Mesendoderm (in vitro differentiated cells): Measurements from ENCODE around the gene FTCD.

ENCODE experiments used
- DNase-seq: peaks from one replicate; pipeline ENCODE4 v3.0.0; 2013
- H2AK5ac ChIP-seq: 2 replicates; pipeline ENCODE4 v1.6.1; 2013; ENCODE audit warnings: low read length, inconsistent platforms
- H2BK120ac ChIP-seq: 2 replicates; pipeline ENCODE4 v1.6.1; 2013; ENCODE audit warnings: low read depth, mild to moderate bottlenecking, low read length, moderate library complexity, mixed read lengths
- H2BK15ac ChIP-seq: replicated peaks from 2 replicates; pipeline ENCODE4 v1.6.1; 2013; ENCODE audit warnings: low read depth, mild to moderate bottlenecking, moderate library complexity
- H2BK5ac ChIP-seq: 2 replicates; pipeline ENCODE4 v1.6.1; 2013; ENCODE audit warnings: low read length, inconsistent platforms
- H3K18ac ChIP-seq: 2 replicates; pipeline ENCODE4 v1.6.1; 2013; ENCODE audit warnings: mild to moderate bottlenecking, low read length, mixed read lengths
- H3K23ac ChIP-seq: one replicate; pipeline ENCODE4 v1.6.1; 2013; ENCODE audit warnings: low read length
- H3K27ac ChIP-seq: 2 replicates; pipeline ENCODE4 v1.5.1; 2013; ENCODE audit warnings: low read depth, mild to moderate bottlenecking, inconsistent platforms, low read length, moderate library complexity
- H3K27me3 ChIP-seq: 2 replicates; pipeline ENCODE4 v1.6.1; 2013; ENCODE audit warnings: low read length, control low read depth, mild to moderate bottlenecking, inconsistent platforms; ENCODE audit not compliant: insufficient read depth, poor library complexity
- H3K36me3 ChIP-seq: 2 replicates; pipeline ENCODE4 v1.6.1; 2013; ENCODE audit warnings: low read length, inconsistent platforms; ENCODE audit not compliant: control insufficient read depth, insufficient read depth
- H3K4ac ChIP-seq: one replicate; pipeline ENCODE4 v1.6.1; 2013; ENCODE audit warnings: low read depth, mild to moderate bottlenecking, low read length, moderate library complexity
- H3K4me1 ChIP-seq: 2 replicates; pipeline ENCODE4 v1.6.1; 2013; ENCODE audit warnings: low read depth, low read length, inconsistent platforms; ENCODE audit not compliant: control insufficient read depth
- H3K4me2 ChIP-seq: 2 replicates; pipeline ENCODE4 v1.6.1; 2013; ENCODE audit warnings: low read length
- H3K4me3 ChIP-seq: 2 replicates; pipeline ENCODE4 v1.5.1; 2013; ENCODE audit warnings: mild to moderate bottlenecking, low read length
- H3K56ac ChIP-seq: one replicate; pipeline ENCODE4 v1.6.1; 2013; ENCODE audit warnings: low read length
- H3K79me1 ChIP-seq: 2 replicates; pipeline ENCODE4 v1.6.1; 2013; ENCODE audit warnings: low read length, inconsistent platforms
- H3K79me2 ChIP-seq: 2 replicates; pipeline ENCODE4 v1.6.1; 2013; ENCODE audit warnings: mild to moderate bottlenecking, low read length; ENCODE audit not compliant: control insufficient read depth, insufficient read depth
- H3K9ac ChIP-seq: 2 replicates; pipeline ENCODE4 v1.6.1; 2013; ENCODE audit warnings: low read length, inconsistent platforms
- H4K5ac ChIP-seq: one replicate; pipeline ENCODE4 v1.6.1; 2013; ENCODE audit warnings: low read length
- H4K8ac ChIP-seq: one replicate; pipeline ENCODE4 v1.6.1; 2013; ENCODE audit warnings: low read depth, mild to moderate bottlenecking, control low read depth, low read length, moderate library complexity
- WGBS: extraction: QIAGEN DNeasy Blood & Tissue Kit; methylation state at CpG from one replicate; pipeline ENCODE4 v1.1.7; 2013; ENCODE audit warnings: low lambda C conversion rate, missing lambda C conversion rate; ENCODE audit not compliant: insufficient coverage; ENCODE audit errors: extremely low coverage; 5-methylcytosine and 5-hydroxymethylcytosine counted together

FTCD gene

DNA sequence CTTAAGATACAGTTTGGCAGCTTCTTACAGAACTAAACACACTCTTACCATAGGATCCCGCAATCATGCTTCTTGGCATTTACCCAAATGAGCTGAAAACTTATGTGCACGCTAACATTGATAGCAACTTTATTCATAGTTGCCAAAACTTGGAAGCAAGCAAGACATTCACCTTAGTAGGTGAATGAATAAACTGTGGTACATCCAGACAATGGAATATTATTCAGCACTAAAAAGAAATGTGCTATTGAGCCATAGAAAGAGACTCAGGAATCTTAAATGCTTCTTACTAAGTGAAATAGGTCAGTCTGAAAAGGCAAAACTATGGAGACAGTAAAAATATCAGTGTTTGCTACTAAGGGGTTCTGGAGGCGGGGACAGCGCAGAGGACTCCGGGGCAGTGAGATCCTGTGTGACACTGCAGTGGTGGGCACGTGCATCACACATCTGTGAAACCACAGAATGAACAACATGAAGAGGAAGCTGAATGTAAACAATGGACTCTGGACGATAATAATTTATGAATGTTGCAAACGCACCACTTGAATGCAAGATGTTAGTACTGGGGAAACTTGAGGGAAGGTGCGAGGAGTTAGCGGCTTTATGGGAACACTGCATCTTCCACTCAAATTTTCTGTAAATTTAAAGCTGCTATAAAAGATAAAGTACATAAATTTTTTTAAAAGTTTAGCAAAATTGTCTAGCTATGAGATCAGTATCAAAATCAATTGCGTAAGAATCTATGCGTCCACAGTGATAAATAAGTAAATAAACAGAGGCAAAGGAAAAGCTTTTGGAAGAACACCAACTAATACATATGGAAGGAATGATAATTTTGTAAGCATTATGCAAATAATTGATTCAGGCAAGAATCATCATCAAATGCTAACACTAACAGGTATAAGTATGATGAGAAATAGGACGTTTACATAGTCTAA is 44.3 kb upstream of the FTCD start:
- Histone ChIP-seq H2BK15ac (no peak overlapping the region), H4K8ac (no peak overlapping the region), H4K5ac (no peak overlapping the region), H3K27me3 (no peaks in the 10 kb centered on the region), H3K4ac (no peak overlapping the region), H3K4me1 (no peaks in the 10 kb centered on the region), H3K27ac (no peak overlapping the region), H3K4me3 (no peak overlapping the region), H3K23ac (no peak overlapping the region), H3K9ac (no peak overlapping the region), H3K18ac (no peak overlapping the region), H3K56ac (no peak overlapping the region), H2BK120ac (no peak overlapping the region), H2AK5ac (no peak overlapping the region), H3K79me2 (no peaks in the 10 kb centered on the region), H2BK5ac (no peak overlapping the region), H3K4me2 (no peak overlapping the region), H3K79me1 (no peaks in the 10 kb centered on the region), H3K36me3 (peaks cover 19% of the 10 kb centered on the region)
- no CpG with 5 or more reads among the region's 13 CpGs for WGBS
- DNase-seq = no peak

DNA sequence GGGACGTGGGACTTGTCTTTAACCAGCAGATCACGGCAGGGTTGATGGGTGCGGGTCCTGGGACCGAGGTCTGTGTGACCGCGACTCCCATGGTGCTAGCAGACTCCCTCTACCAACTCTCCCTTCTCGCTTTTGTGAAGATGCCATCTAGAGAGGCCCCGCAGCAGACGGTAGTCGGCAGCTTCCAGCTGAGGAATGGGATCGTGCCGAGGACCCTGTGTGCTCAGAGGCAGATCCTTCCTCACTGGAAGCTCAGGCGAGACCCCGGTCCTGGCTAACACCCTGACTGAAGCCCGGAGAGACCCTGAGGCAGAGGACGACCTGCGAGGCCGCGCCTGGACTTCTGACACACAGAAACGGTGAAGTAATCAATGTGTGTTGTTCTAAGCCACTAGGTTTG is 41.4 kb upstream of the FTCD start:
- no peak overlapping the region for H3K4ac ChIP-seq
- H3K4me2 ChIP-seq = no peak overlapping the region
- DNase-seq = no peak
- no peak overlapping the region for H3K56ac ChIP-seq
- no peak overlapping the region for H2AK5ac ChIP-seq
- H3K18ac ChIP-seq = no peak overlapping the region
- H4K5ac ChIP-seq = no peak overlapping the region
- H3K79me1 ChIP-seq = no peaks in the 10 kb centered on the region
- no peak overlapping the region for H2BK15ac ChIP-seq
- H3K4me3 ChIP-seq = no peak overlapping the region
- peaks cover 26% of the 10 kb centered on the region for H3K36me3 ChIP-seq
- H4K8ac ChIP-seq = no peak overlapping the region
- no peak overlapping the region for H2BK5ac ChIP-seq
- H3K27me3 ChIP-seq = no peaks in the 10 kb centered on the region
- no peak overlapping the region for H3K27ac ChIP-seq
- H2BK120ac ChIP-seq = no peak overlapping the region
- H3K4me1 ChIP-seq = no peaks in the 10 kb centered on the region
- no peak overlapping the region for H3K9ac ChIP-seq
- H3K79me2 ChIP-seq = no peaks in the 10 kb centered on the region
- WGBS = no CpG with 5 or more reads among the region's 20 CpGs
- no peak overlapping the region for H3K23ac ChIP-seq

DNA sequence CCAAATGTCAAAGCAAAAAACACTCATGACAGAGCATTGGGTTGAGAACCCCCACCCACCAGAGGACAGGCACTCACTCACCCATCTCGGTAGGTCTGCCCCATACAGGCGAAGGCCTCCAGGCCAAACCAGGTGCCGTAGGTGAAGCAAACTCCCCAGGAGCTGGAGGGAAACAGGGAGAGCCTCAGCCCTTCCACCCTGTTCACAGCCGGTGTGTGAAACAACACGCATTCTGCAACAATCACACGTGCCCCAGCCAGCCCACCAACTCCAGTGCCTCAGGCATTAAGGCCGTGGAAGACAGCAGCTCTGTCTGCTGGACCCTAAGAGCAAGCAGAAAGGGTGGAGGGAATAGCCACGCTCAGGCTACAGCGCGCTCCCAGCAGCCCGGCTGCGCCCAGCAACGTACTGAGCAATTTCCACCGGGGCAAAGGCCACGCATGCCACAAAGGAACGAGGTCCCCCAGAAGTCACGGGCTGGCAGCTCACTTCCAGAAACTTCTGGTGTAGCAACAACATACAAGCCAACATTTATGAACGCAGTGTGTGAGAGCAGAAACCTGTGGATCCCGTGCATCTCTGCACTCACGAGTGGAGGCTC is 40.3 kb upstream of the FTCD start:
- no peak for DNase-seq
- Histone ChIP-seq H4K8ac (no peak overlapping the region), H3K18ac (no peak overlapping the region), H2AK5ac (no peak overlapping the region), H4K5ac (no peak overlapping the region), H3K4me3 (no peak overlapping the region), H3K4ac (no peak overlapping the region), H3K79me2 (no peaks in the 10 kb centered on the region), H3K27ac (no peak overlapping the region), H3K23ac (no peak overlapping the region), H2BK5ac (no peak overlapping the region), H3K4me2 (no peak overlapping the region), H3K4me1 (no peaks in the 10 kb centered on the region), H2BK15ac (no peak overlapping the region), H3K56ac (no peak overlapping the region), H3K79me1 (no peaks in the 10 kb centered on the region), H3K36me3 (peaks cover 26% of the 10 kb centered on the region), H3K9ac (no peak overlapping the region), H2BK120ac (no peak overlapping the region), H3K27me3 (no peaks in the 10 kb centered on the region)
- no CpG with 5 or more reads among the region's 20 CpGs for WGBS

DNA sequence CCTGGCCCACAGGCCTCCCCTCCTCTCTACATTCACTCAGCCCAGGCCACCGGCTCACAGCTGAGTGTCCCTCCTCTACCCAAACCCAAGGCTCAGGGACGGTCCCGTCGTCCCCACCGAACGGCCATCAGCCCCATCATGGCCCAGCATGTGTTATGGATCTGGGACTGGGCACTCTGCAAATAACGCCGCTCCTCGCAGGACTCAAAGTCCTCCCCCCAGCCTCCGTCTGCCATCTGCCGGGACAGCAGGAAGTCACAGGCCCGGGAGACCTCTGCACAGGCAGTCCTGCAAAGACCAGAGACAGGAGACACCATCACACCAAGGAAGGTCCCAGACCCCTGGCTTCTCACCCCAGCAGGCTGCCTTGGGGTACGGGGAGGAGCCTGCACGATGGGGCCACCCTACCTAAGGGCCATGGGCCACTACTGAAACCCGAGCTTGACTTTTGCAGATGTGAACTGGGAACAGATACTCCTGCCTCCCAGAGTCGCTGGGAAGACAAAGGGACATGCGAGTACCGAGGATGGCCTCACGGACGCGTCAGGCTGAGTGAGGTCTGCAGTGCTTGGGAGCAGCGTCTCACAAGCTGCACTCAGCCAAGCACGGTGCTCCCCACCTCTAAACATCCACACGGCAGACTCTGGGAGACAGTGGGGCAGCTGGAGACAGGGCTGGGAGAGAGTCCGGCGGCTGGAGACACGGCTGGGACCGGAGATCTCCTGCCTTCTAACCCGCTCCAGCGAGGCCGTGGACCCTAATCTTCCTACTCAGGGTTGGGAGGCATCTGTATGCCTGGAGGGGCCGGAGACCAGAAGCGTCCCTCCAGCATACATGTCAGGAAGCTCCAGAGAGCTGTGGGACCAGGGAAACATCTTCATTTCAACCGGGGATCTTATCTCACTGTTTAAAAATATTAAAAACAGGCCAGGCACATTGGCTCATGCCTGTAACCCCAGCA is 39.3 kb upstream of the FTCD start:
- Histone ChIP-seq H3K79me1 (no peaks in the 10 kb centered on the region), H3K56ac (no peak overlapping the region), H4K8ac (no peak overlapping the region), H3K4me1 (no peaks in the 10 kb centered on the region), H3K18ac (no peak overlapping the region), H3K4me3 (no peak overlapping the region), H2BK120ac (no peak overlapping the region), H4K5ac (no peak overlapping the region), H2BK5ac (no peak overlapping the region), H3K79me2 (no peaks in the 10 kb centered on the region), H3K4me2 (no peak overlapping the region), H3K36me3 (peaks cover 27% of the 10 kb centered on the region), H2AK5ac (no peak overlapping the region), H3K27ac (no peak overlapping the region), H3K23ac (no peak overlapping the region), H2BK15ac (no peak overlapping the region), H3K4ac (no peak overlapping the region), H3K27me3 (no peaks in the 10 kb centered on the region), H3K9ac (no peak overlapping the region)
- no CpG with 5 or more reads among the region's 34 CpGs for WGBS
- DNase-seq = no peak

GRCh38 chr21:46193829-46194373 is 38.5 kb upstream of the FTCD start:
- Histone ChIP-seq H3K4ac (no peak overlapping the region), H4K5ac (no peak overlapping the region), H3K56ac (no peak overlapping the region), H3K18ac (no peak overlapping the region), H3K4me3 (no peak overlapping the region), H2BK15ac (no peak overlapping the region), H4K8ac (no peak overlapping the region), H3K4me1 (no peaks in the 10 kb centered on the region), H3K23ac (no peak overlapping the region), H2BK5ac (no peak overlapping the region), H3K36me3 (peaks cover 26% of the 10 kb centered on the region), H2BK120ac (no peak overlapping the region), H3K79me2 (no peaks in the 10 kb centered on the region), H2AK5ac (no peak overlapping the region), H3K79me1 (no peaks in the 10 kb centered on the region), H3K4me2 (no peak overlapping the region), H3K27ac (no peak overlapping the region), H3K27me3 (no peaks in the 10 kb centered on the region), H3K9ac (no peak overlapping the region)
- DNase-seq = no peak
- no CpG with 5 or more reads among the region's 10 CpGs for WGBS
